ENCODE measurements around the gene ZNF664. TPM values are rescaled to one million over a fixed set of nuclear protein-coding genes. Genes with fewer than 3 reads are reported as not detected.

Gene ZNF664
- total and polyA plus RNA-seq, 2 of the 13 experiments (the other 11 are each of a cell fraction or from before 2014, with no cell fraction given) = 43.9 to 56.5 TPM

GRCh38 chr12:123972457-123973401 is at the start of gene ZNF664, which contains the start of gene CCDC92 (continued):
- TF ChIP-seq CTCF (CRISPR knock-in tag; IDR thresholded peaks at IDR 0.05) = peak; percentile 67
- peak; percentile 72 to 85 for TF ChIP-seq POLR2A (IDR thresholded peaks at IDR 0.05; ENCODE audit: insufficient read depth in 1 of 2, low read depth in 2 of 2, low read length in 2 of 2)
- TF ChIP-seq U2AF2 (IDR thresholded peaks at IDR 0.05; ENCODE audit: low read depth, low read length) = no peak
- peak; percentile 69 for TF ChIP-seq KDM2A (CRISPR knock-in tag; IDR thresholded peaks at IDR 0.05; ENCODE audit: borderline replicate concordance, low read depth)
- peak; percentile 50 for TF ChIP-seq PATZ1 (CRISPR knock-in tag; IDR thresholded peaks at IDR 0.05)
- no peak for TF ChIP-seq ERF (CRISPR knock-in tag; IDR thresholded peaks at IDR 0.05)
- TF ChIP-seq SYNCRIP (IDR thresholded peaks at IDR 0.05; ENCODE audit: insufficient read depth, low read depth, low read length) = no peak
- TF ChIP-seq, protein P1, sequence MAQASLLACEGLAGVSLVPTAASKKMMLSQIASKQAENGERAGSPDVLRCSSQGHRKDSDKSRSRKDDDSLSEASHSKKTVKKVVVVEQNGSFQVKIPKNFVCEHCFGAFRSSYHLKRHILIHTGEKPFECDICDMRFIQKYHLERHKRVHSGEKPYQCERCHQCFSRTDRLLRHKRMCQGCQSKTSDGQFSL (CRISPR knock-in tag; IDR thresholded peaks at IDR 0.05) = peak; percentile 59; the same call in 1 of the 2 replicates
